ENCODE results near the gene PEX26. TPM values are rescaled to one million over a fixed set of nuclear protein-coding genes. Genes with fewer than 3 reads are reported as not detected.

The PEX26 gene
- total RNA-seq, 1 experiment from 2014 or later, result 47.1 TPM

GRCh38 chr22:18114495-18114894, 36.7 kb downstream of the PEX26 start:
- no TSS peak for BruUV-seq (replicated peaks)
- POLR2A ChIA-PET, result interaction anchor here (0.9 to 1.0 kb wide), 2 partner anchors 13 to 27 kb away, joined by 3 to 6 read pairs; no protein-coding TSS in a partner anchor
- TF ChIP-seq CTCF (IDR thresholded peaks at IDR 0.05; ENCODE audit: unreplicated experiment), result no peak

GRCh38 chr22:18114976-18115652, 37.3 kb downstream of the PEX26 start:
- H3K36me3 Mint-ChIP-seq (ENCODE audit: insufficient read depth, unreplicated experiment), result no peaks in the 10 kb centered on the region
- H3K4me3 Mint-ChIP-seq (ENCODE audit: unreplicated experiment), result no peak overlapping the region
- no TSS peak for BruUV-seq (replicated peaks)
- TF ChIP-seq CTCF (IDR thresholded peaks at IDR 0.05; ENCODE audit: unreplicated experiment), result no peak
- ChIA-PET POLR2A (interaction anchor here (1.0 kb wide), 1 partner anchor 27 kb away, joined by 6 read pairs; no protein-coding TSS in a partner anchor), CTCF (no interaction called here)
- peaks cover 8% of the 10 kb centered on the region for H3K4me1 Mint-ChIP-seq (ENCODE audit: insufficient read depth, unreplicated experiment)
- no peak for DNase-seq (ENCODE audit: unreplicated experiment)
- intact Hi-C loops (cut with micrococcal nuclease), result no loop called here
- H3K27ac Mint-ChIP-seq (ENCODE audit: low read depth, unreplicated experiment), result no peak overlapping the region
- H3K27me3 Mint-ChIP-seq (ENCODE audit: insufficient read depth, unreplicated experiment), result no peaks in the 10 kb centered on the region
- H3K9me3 Mint-ChIP-seq (ENCODE audit: unreplicated experiment), result no peaks in the 10 kb centered on the region

More at GRCh38 chr22:18114495-18114894, 36.7 kb downstream of the PEX26 start:
- CTCF ChIA-PET, result no interaction called here
- Mint-ChIP-seq H3K4me3 (ENCODE audit: unreplicated experiment) (no peak overlapping the region), H3K36me3 (ENCODE audit: insufficient read depth, unreplicated experiment) (no peaks in the 10 kb centered on the region), H3K9me3 (ENCODE audit: unreplicated experiment) (no peaks in the 10 kb centered on the region), H3K27ac (ENCODE audit: low read depth, unreplicated experiment) (no peak overlapping the region), H3K27me3 (ENCODE audit: insufficient read depth, unreplicated experiment) (no peaks in the 10 kb centered on the region), H3K4me1 (ENCODE audit: insufficient read depth, unreplicated experiment) (peaks cover 10% of the 10 kb centered on the region)
- intact Hi-C loops (cut with micrococcal nuclease), result no loop called here
- no peak for DNase-seq (ENCODE audit: unreplicated experiment)

- ChIA-PET POLR2A (no interaction called here), CTCF (interaction anchor here (0.7 kb wide), 1 partner anchor 196 kb away, joined by 3 read pairs; no protein-coding TSS in a partner anchor)
- Mint-ChIP-seq H3K4me3 (ENCODE audit: unreplicated experiment) (no peak overlapping the region), H3K27ac (ENCODE audit: low read depth, unreplicated experiment) (no peak overlapping the region), H3K27me3 (ENCODE audit: insufficient read depth, unreplicated experiment) (no peaks in the 10 kb centered on the region), H3K4me1 (ENCODE audit: insufficient read depth, unreplicated experiment) (peaks cover 7% of the 10 kb centered on the region), H3K36me3 (ENCODE audit: insufficient read depth, unreplicated experiment) (no peaks in the 10 kb centered on the region), H3K9me3 (ENCODE audit: unreplicated experiment) (no peaks in the 10 kb centered on the region)
- intact Hi-C loops (cut with micrococcal nuclease), result no loop called here
- TF ChIP-seq CTCF (IDR thresholded peaks at IDR 0.05; ENCODE audit: unreplicated experiment), result no peak
- DNase-seq (ENCODE audit: unreplicated experiment), result no peak
- no TSS peak for BruUV-seq (replicated peaks)
These were observed 38.1 kb downstream of the PEX26 start for GRCh38 chr22:18115906-18116371.

GRCh38 chr22:18116634-18117033, 38.8 kb downstream of the PEX26 start:
- no peaks in the 10 kb centered on the region for H3K36me3 Mint-ChIP-seq (ENCODE audit: insufficient read depth, unreplicated experiment)
- no peak for DNase-seq (ENCODE audit: unreplicated experiment)
- no peak for TF ChIP-seq CTCF (IDR thresholded peaks at IDR 0.05; ENCODE audit: unreplicated experiment)
- H3K27ac Mint-ChIP-seq (ENCODE audit: low read depth, unreplicated experiment), result no peak overlapping the region
- ChIA-PET CTCF (interaction anchor here (0.7 kb wide), 1 partner anchor 197 kb away, joined by 3 read pairs; no protein-coding TSS in a partner anchor), POLR2A (no interaction called here)
- BruUV-seq (replicated peaks), result no TSS peak
- peaks cover 7% of the 10 kb centered on the region for H3K4me1 Mint-ChIP-seq (ENCODE audit: insufficient read depth, unreplicated experiment)
- no peaks in the 10 kb centered on the region for H3K27me3 Mint-ChIP-seq (ENCODE audit: insufficient read depth, unreplicated experiment)
- H3K9me3 Mint-ChIP-seq (ENCODE audit: unreplicated experiment), result no peaks in the 10 kb centered on the region
- intact Hi-C loops (cut with micrococcal nuclease), result no loop called here
- H3K4me3 Mint-ChIP-seq (ENCODE audit: unreplicated experiment), result no peak overlapping the region

Data from MCF 10A (cell line).